ENCODE results near the gene ZFYVE9.
"Not testable (repeated sequence)": the region's sequence is repeated elsewhere in the genome, so short reads cannot be mapped to it uniquely, and the experiment has no call there.

Gene ZFYVE9

GRCh38 chr1:52368383-52369172 is 226.7 kb downstream of the ZFYVE9 start:
- DNase-seq (ENCODE audit: low read depth in 2 of 2, low spot score in 1 of 2) = peak; percentile 12 to 15

DNA sequence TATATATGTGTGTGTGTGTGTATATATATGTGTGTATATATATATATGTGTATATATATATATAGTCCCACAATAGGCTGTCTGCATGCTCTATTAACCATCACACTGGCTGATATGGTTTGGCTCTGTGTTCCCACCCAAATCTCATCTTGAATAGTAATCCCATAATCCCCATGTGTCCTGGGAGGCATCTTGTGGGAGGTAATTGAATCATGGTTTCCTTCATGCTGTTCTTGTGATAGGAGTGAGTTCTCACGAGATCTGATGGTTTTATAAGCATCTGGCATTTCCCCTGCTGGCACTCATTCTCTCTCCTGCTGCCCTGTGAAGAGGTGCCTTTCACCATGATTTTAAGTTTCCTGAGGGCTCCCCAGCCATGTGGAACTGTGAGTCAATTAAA is 228.0 kb downstream of the ZFYVE9 start:
- DNase-seq (ENCODE audit: low read depth in 2 of 2, low spot score in 1 of 2) = not testable (repeated sequence)

GRCh38 chr1:52385376-52385775 is 243.5 kb downstream of the ZFYVE9 start:
- no peak for DNase-seq (ENCODE audit: low read depth in 2 of 2, low spot score in 1 of 2)

DNA sequence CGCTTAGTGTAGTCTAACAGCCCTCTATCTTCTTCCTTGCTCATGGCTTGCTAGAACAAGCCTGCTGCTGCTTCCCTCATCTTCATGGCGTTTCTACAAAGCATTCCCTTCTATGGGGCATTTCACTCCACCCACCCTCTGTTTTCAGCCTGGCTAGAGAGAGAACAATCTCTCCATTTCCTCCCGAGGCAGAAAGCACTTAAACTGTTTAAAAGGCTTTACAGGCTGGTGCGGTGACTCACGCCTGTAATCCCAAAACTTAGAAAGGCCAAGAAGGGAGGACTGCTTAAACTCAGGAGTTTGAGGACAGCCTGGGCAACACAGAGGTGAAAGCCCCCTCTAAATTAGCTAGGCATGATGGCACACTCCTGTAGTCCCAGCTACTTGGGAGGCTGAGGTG is 244.6 kb downstream of the ZFYVE9 start:
- DNase-seq (ENCODE audit: low read depth in 2 of 2, low spot score in 1 of 2) = no peak

GRCh38 chr1:52393174-52393573 is 251.3 kb downstream of the ZFYVE9 start:
- DNase-seq (ENCODE audit: low read depth in 2 of 2, low spot score in 1 of 2) = no peak
